ENCODE data around the gene C1orf87. TPM values are rescaled to one million over a fixed set of nuclear protein-coding genes. Genes with fewer than 3 reads are reported as not detected.
"Not testable (repeated sequence)": the region's sequence is repeated elsewhere in the genome, so short reads cannot be mapped to it uniquely, and the experiment has no call there.

C1orf87 gene
- total RNA-seq, 1 experiment from 2014 or later, result not detected

DNA sequence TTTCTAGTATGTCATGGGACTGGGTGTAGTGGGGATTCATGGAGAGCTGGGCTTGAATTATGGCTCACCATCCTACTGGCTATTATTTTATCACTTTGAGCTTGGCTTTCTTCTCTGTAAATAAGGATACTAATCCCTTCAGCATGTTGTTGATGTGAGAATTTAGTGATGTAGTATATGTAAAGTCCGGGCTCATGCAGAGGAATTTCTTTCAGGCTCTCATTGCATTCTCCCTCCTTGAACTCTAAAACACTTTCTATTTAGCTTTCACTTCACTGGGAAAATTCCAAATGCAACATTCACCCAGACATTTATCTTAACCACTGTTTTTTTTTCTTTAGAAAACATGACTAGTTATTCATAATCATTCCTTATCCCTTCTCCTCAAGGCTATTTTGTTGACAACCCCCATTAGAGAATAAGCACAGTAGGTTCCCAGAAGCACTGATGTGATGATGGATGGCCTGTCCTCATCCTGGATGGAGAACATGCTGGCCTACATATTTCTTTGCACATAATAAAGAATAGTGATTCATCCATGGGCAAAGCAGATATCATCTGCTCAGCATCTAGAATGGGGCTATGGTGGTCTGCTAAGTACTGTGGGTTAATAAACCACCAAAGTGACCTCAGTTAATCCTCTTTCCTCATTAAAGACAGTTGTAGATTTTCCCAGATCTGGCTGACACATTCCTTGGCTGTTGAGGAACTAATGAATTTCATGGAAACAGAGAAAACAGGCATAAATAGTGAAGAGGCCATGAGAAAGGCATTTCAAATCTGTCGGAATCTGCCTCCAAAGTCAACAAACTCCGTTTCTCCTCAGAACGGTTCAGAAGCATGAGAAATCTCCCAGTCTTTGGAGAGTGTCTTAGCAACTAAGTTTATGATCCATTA is 79.0 kb downstream of the C1orf87 start:
- DNase-seq (ENCODE audit: low read depth), result peak; percentile 87

DNA sequence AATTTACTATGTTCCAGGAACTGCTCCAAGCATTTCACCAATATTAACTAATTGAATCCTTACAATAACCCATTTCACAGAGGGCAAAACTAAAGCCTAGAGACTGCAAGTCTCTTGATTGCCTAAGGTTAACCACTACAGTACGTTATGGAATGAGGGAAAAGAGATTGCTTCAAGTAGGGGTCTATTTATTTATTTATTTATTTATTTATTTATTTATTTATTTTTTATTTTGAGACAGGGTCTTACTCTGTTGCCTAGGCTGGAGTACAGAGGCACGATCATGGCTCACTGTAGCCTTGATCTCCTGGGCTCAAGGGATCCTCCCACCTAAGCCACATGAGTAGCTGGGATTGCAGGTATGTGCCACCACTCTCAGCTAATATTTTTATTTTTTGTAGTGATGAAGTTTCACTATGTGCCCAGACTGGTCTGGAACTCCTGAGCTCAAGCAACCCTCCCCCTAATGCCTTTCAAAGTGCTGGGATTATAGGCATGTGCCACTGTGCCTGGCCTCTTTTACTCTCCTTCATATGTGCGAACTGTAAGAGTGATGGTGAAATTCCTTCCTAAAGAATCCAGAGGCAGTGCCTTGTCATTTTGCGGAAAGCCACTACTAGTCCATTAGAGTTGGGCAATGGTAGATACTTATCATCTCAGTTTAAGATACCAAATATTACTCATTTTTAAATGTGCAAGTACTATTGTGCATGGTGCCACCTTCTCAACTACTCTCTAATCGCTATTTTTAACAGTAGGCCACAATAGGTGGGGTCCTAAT is 81.3 kb downstream of the C1orf87 start:
- no peak for DNase-seq (ENCODE audit: low read depth)

DNA sequence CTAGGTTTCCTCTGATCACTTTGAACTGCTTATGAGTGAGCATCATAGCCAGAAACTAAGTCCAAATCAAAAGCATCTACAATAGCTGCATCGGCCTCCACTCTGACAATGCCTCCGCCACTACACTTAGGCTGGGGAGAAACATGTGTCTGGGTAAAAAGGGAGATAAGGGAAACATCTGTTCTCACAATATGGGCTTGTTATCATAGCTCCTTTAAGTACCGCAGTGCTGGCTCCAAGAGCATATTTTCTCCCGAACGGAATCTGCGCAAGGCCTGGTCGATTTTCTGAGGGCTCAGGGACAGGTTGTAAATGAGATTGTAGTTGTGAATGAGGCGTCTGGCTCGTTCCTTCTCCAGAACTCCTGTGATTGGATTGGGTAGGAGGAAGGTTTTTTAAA is 83.1 kb downstream of the C1orf87 start:
- DNase-seq (ENCODE audit: low read depth), result no peak

DNA sequence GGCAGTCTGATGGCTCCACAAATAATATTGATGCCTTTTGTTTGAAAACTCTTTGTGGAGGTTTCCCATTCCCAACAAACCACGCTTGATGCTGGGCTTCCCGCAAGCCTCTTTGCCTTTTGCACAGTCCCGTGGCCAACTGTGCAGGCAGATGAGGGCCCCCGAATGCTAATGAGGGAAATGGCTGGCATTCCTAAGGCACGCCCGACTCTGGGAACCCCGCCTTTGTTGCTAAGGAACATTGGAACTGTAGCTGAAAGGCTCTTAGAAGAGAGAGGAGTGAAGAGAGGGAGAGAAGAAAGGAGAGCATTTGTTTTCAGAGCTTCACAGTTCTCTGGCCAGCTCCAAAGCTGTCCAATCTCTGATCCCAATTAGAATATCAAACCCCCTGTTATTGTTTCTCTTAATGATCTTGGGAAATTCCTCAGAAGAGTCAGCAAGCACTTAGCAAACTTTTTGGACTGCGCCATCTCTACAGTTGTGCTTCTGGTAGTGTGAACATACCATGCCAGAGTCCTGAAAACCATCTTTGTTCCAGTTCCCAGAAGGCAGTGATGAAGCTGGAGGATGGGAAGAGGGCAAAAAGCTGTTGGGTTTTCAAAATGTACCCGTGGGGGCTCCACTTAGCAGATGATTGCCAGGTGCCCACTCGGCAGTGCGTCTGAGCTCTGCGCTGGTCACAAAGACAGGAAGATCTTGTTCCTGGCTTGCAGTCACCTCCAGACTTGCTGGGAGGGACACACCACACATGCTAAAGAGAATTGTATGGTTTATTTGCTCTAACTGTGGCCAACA is 86.9 kb downstream of the C1orf87 start:
- peak; percentile 33 for DNase-seq (ENCODE audit: low read depth)

DNA sequence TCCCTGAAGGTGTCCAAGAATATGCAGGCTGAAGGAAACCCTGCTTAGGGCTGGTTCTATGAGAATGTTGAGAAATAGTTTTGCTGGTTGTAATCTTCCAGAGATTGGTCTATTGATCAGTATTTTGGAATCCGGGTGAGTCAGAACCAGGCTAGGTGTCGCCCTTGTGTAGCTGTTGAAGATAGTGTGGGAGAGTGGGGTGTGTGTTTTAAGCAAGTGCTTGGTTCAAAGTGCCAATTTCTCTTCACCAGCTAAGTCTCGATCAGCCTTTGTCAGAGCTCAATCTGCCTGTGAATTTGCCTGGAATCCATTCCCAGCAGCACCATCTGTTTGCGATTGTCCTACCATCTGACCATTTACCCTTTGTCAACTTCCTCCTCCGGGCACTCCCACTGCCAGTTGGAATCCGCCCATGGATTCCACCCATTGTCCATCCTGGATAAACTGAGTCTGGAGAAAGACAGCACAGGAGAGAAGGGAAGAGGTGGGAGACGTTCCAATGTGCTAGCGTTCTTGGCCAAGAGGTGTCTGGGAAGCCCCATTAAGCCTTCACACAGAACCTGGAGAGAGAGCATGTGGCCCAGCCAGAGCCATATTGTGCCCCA is 87.6 kb downstream of the C1orf87 start:
- DNase-seq (ENCODE audit: low read depth), result no peak

DNA sequence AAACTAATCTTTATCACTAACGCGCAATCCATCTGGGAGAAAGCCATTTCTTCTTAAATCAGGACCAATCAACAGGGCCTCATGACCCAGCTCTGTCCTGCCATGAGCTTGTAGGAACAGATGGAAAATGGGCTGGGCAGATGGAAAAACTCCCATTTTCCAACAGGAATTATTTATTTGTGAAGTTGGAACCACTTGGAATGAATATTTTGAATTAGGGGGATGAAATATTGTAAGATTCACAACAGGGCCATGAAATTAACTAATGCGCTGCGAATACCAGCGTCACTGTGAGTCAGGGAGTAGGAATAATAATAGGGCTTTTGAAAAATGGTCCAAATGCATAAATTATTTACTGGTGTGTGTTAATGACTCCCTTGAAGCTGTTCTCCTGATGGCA is 93.9 kb downstream of the C1orf87 start:
- DNase-seq (ENCODE audit: low read depth), result no peak

DNA sequence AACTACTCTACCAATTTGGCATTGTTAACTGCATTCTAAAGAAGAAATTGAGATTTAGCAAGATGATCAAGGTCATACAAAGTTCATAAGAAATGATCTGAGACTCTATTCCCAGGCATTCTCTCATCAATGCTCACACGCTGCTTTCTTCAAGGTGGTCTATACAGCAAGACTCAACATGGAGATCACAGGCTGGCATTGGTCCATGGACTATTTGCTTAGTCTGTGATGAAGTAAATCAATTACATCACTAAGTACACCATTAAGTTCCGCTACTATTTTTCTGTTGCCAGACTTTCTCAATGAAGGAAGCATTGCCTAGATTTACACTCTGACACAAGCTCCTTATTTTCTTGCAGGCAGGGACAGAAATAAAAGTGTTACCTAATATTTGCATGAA is 95.1 kb downstream of the C1orf87 start:
- no peak for DNase-seq (ENCODE audit: low read depth)

DNA sequence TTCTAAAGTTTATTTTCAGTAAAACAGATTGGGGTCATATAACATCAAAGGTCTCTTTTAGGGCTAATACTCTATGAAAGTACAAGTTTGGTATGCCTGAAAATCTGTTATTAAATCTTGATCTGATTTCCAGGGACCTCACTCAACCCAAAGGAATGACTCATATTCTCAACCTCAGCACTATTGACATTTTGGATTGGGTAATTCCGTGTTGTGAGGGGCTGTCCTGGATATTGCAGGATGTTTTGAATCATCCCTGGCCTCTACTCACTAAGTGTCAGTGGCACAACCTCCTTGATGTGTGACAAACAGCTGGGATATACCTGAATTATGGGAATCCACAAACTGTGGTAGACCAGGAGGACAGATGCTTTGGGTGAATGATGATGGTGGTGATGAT is 95.5 kb downstream of the C1orf87 start:
- no peak for DNase-seq (ENCODE audit: low read depth)

DNA sequence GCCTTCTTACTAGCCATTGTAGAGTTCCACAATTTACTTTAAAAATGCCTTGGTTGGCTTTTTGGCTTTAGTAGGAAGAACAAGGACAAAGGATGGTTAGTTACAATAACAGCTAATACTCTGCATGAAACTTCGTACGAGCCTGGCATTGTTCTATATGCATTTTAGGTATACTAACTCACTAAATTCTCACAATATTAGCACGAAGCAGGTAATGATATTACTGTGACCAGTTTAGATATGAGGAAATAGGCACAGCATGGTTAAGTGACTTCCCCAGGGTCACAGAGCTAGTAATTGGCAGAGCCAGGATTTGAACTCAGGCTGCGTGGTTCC is 96.5 kb downstream of the C1orf87 start:
- no peak for DNase-seq (ENCODE audit: low read depth)

DNA sequence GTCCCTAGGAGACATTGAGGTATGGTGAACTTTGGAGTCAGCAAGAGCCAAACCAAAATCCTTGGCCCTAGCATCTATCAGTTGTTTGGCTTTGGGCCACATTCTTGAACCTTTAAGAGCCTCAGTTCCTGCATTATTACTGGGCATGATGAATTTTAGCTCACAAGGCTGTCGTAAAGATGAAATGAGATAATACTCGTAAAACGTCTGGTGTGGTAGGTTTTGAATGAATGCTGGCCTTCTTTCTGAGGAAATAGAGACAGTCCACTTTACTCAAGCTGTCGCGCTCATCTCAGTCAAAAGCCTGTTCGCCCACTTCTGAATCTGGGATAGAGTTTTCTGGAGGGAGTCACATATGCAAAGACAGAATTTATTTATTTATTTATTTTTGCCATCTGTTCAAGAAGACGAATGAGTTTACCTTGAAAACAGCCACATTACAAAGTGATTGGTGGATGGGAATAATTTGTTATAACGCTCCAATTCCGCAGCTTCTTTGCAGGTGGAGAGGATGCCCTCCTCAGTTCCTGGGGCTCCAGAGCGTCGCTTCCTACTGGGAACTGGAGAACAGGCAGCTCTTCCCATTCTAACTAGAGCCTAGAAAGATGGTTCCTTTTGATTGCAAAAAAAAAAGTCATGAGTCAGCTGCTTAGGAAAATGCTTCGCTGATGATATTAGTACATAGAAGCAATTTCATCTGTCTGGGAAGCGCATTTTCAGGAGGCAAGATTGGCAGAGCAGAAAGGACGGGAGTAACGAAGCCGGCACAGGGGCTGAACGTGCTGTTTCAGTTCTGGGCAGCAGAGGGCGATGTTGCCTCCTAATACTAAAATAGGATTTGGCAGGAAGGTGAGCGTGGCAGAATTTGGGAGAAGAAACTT is 97.1 kb downstream of the C1orf87 start:
- peak; percentile 56 for DNase-seq (ENCODE audit: low read depth)

DNA sequence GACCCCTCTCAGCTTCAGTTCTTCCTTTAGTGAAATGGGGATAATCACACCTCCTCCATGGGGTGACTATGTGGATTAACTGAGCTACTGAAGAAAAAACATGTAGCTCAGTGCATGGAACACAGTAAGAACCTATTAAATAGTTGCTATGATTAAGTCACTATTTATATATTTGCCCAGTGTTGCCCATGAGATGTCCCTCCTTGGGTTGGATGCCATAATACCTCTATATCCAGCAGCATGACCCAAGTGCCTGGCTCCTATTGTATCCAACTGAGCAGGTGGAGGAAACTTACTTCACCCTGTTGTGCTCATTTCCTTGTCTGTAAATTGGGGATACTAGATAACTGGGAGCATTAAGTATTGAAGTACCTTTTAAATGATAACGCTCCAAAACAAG is 99.9 kb downstream of the C1orf87 start:
- no peak for DNase-seq (ENCODE audit: low read depth)

DNA sequence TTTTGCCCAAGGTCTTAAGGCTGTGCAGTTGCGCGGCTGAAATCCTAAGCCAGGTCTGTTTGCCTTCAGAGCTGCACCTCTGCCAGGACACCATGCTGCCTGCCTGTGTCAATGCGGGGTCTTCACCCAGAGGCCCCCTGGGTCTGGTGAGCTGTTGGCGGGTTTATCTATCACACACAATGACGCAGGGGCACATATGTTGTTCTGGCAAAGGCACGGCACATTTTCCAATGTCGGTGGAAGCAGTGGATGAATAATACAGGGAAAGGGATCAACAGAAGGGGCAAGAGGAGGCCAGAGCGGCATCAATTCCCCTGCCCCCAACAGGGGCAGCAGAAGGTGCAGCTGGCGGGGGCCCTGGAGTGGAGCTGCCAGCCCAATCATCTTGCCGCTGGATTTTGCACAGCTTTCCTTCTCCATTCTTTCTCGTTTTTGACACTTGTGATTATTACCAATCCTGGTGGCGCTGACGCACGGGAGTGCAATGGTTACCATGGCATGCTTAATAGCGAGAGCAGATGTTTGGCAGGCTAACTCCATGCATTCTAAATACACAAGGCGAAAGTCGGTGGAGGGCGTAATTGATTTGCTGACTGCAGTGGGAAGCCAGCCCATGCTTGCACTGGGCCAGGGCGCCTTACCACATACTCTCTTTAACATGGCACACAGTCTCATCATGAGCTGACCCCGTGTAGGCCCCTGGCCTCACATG is 101.2 kb downstream of the C1orf87 start:
- no peak for DNase-seq (ENCODE audit: low read depth)

DNA sequence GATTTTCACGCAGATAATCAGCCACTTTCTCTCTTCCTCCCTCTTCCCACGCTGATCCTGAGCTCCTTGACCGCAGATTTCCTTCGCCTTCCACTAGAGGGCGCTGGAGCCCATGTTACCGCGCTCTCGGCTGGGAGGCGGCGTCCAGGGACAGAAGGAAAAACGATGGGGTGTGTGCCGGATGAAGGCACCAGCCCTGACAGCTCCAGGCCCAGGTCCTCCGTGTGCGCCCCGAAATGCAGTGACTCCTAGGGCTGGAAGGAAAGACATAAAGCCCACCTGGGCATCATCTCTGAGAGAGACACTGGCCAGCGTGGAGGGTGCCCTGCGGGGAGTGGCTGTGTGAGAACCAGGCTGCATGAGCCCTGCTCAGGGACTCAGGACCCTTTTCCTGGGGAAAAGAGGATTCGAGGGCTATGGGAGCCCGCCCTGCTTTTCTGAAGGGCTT is 102.1 kb downstream of the C1orf87 start:
- peak; percentile 80 for DNase-seq (ENCODE audit: low read depth)

DNA sequence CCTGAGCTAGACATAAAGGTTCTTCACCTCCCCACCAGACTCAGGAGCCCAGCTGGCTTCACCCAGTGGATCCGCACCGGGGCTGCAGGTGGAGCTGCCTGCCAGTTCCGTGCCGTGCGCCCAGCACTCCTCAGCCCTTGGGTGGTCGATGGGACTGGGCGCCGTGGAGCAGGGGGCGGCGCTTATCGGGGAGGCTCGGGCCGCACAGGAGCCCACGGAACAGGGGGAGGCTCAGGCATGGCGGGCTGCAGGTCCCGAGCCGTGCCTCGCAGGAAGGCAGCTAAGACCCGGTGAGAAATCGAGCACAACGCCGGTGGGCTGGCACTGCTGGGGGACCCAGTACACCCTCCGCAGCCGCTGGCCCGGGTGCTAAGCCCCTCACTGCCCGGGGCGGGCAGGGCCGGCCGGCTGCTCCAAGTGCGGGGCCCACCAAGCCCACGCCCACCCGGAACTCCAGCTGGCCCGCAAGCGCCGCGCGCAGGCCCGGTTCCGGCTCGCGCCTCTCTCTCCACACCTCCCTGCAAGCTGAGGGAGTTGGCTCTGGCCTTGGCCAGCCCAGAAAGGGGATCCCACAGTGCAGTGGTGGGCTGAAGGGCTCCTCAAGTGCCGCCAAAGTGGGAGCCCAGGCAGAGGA is 103.9 kb downstream of the C1orf87 start:
- DNase-seq (ENCODE audit: low read depth), result not testable (repeated sequence)

DNA sequence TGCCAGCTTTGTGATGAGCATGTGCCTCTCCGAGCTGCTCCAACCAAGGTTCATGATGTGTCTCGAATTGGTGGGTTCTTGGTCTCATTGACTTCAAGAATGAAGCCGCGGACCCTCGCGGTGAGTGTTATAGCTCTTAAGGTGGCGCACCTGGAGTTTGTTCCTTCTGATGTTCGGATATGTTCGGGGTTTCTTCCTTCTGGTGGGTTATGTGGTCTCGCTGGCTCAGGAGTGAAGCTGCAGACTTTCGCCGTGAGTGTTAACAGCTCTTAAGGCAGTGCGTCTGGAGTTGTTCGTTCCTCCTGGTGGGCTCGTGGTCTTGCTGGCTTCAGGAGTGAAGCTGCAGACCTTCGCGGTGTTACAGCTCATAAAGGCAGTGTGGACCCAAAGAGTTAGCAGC is 104.8 kb downstream of the C1orf87 start:
- DNase-seq (ENCODE audit: low read depth), result not testable (repeated sequence)

DNA sequence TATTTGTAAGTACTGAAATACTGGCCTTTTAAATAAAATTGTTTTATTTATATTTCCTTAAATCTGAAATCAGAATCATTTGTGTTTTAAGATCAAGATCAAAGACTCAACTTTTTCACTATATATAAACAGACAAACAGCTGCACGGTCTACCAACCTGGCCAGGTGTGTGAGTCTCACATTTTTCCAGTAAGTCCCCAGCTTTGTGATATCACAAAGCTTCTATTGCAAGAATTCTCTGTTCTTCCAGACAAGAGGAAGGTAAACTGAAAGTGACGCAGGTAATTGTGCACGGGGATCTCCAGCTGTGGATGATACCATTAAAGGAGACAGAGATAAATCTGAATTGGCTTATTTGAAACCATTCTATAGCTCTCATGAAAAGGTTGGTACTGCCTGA is 105.8 kb downstream of the C1orf87 start:
- DNase-seq (ENCODE audit: low read depth), result no peak

DNA sequence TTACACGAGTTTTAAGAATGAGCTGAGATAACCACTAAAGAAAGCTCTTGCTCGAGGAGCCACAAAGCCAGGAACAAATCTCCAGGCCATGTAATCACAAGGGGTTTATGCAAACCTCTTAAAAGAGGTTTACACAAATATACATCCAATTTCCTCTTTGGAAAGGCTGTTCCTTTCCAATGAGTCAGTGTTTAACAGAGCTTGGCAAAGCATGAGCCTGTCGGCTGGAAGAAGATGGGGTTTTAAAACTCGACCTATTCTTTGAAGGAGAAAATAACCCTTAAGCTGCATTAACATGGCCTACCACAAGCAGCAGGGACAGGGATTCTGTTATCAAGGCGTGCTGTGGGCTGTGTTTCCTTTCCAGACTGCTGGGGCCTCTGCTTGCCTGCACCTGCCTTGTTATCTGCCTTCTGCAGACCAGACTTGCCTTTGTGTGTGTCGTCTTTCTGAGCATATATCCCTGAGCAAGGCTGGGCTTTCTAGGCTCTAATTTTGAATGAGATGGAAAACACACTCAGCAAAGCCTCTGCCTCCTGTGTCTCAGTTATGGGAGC is 106.4 kb downstream of the C1orf87 start:
- DNase-seq (ENCODE audit: low read depth), result peak; percentile 49

DNA sequence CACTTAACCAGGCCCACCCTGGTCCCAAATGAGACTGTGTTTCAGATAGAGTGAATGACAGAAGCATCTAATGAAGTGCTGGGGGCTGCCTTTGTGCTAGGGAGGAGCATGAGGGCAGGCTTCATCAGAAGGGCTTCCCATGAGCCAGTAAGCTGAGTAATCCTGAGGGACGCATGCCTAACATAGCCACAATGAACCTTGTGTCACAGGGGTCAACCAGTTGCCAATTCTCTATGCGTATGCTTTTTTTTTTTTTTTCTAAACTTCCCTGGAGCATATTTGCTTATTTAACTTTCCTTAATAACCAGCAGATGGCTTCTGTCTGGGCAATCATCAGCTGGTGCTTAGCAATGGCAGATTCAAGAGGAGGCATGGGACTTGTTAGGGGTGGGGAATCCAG is 121.5 kb downstream of the C1orf87 start:
- no peak for DNase-seq (ENCODE audit: low read depth)

DNA sequence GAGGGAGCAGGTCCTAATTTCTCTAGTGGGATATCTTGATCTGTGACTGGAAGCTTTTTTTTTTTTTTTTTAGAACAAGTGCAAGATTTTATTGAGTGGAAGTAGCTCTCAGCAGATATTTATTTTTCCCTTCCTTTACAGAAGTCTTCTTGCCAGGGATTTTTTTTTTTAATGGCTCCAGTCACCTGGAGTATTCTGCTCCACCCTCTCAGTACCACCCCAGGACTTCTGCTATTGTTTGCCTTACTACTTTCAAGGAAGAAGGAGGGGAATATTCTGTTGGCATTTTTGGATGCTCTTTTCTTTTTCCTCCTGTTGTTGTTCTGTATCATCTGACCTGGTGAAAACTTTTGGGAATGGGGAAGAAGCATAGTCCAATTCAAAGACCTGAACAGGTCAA is 123.9 kb downstream of the C1orf87 start:
- no peak for DNase-seq (ENCODE audit: low read depth)

All from Daoy (cell line).